ENCODE results near the gene HBG2. TPM values are rescaled to one million over a fixed set of nuclear protein-coding genes. Genes with fewer than 3 reads are reported as not detected.
A peak's percentile ranks its signal among the peaks of the same experiment; 100 is the strongest.

Gene HBG2
- total and polyA plus RNA-seq, 9 of the 15 experiments (the other 6 are each of a cell fraction or from before 2014, with no cell fraction given): 1,626 to 58,619 (median 10,515) TPM

DNA sequence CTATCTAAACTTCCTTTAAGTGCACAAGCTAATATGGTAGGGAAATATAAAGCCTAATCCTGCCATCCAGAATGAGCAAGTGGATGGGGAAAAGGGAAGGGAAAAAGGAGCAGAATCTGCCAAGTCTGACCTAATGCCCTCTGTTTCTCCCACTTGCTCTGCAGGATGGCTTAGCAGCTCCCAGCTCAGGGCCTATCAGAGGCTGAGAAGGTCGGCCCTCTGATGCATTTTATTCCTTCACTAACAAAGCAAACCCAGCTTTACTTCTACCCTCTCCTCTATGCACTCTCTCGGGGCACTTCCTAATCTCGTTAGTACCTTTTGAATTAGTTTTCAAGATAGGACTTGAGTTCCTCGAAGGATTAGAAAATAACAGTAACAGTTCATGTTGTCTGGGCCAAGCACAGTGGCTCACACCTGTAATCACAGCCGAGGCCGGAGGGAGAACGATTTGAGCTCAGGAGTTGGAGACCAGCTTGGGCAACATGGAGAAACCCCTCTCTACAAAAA is 44.1 kb downstream of the HBG2 start (continued):
- TF ChIP-seq ZNF695 (CRISPR knock-in tag; IDR thresholded peaks at IDR 0.05): no peak
- TF ChIP-seq CREB1 (IDR thresholded peaks at IDR 0.05): no peak
- TF ChIP-seq CREB1 (CRISPR knock-in tag; IDR thresholded peaks at IDR 0.05): no peak
- TF ChIP-seq, protein P1, sequence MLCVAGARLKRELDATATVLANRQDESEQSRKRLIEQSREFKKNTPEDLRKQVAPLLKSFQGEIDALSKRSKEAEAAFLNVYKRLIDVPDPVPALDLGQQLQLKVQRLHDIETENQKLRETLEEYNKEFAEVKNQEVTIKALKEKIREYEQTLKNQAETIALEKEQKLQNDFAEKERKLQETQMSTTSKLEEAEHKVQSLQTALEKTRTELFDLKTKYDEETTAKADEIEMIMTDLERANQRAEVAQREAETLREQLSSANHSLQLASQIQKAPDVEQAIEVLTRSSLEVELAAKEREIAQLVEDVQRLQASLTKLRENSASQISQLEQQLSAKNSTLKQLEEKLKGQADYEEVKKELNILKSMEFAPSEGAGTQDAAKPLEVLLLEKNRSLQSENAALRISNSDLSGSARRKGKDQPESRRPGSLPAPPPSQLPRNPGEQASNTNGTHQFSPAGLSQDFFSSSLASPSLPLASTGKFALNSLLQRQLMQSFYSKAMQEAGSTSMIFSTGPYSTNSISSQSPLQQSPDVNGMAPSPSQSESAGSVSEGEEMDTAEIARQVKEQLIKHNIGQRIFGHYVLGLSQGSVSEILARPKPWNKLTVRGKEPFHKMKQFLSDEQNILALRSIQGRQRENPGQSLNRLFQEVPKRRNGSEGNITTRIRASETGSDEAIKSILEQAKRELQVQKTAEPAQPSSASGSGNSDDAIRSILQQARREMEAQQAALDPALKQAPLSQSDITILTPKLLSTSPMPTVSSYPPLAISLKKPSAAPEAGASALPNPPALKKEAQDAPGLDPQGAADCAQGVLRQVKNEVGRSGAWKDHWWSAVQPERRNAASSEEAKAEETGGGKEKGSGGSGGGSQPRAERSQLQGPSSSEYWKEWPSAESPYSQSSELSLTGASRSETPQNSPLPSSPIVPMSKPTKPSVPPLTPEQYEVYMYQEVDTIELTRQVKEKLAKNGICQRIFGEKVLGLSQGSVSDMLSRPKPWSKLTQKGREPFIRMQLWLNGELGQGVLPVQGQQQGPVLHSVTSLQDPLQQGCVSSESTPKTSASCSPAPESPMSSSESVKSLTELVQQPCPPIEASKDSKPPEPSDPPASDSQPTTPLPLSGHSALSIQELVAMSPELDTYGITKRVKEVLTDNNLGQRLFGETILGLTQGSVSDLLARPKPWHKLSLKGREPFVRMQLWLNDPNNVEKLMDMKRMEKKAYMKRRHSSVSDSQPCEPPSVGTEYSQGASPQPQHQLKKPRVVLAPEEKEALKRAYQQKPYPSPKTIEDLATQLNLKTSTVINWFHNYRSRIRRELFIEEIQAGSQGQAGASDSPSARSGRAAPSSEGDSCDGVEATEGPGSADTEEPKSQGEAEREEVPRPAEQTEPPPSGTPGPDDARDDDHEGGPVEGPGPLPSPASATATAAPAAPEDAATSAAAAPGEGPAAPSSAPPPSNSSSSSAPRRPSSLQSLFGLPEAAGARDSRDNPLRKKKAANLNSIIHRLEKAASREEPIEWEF (CRISPR knock-in tag; IDR thresholded peaks at IDR 0.05): no peak
- TF ChIP-seq RNF2 (IDR thresholded peaks at IDR 0.05): no peak

DNA sequence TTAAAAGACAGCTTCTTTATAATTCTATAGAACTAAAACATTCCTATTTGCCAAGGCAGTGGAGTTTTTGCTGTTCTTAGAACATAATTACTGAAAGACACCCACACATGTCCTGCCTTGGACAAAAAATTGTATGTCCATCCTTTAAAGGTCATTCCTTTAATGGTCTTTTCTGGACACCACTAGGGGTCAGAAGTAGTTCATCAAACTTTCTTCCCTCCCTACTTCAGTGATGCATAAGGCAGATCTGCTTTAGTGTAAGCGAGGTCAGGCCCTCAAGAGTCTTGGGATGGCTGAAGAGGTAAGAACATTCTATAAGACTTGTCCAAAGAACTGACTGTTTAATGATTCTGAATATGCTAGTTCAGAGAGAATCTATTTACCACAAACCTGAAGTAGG is 49.8 kb downstream of the HBG2 start:
- ChIA-PET CTCF (ENCODE audit: low intra/inter-chr PET ratio) (interaction anchor here (0.7 to 2.7 kb wide), 9 partner anchors 81 to 698 kb away, joined by 3 to 38 read pairs (median 4); no protein-coding TSS in a partner anchor), POLR2A (no interaction called here)
- H3K9me3 ChIP-seq (replicated peaks; ENCODE audit: control insufficient read depth, insufficient read depth, low read depth, low read length): no peaks in the 10 kb centered on the region
- H3K9me1 ChIP-seq (ENCODE audit: control insufficient read depth, insufficient read depth, low read length): no peaks in the 10 kb centered on the region
- intact Hi-C loops (cut with micrococcal nuclease): loop anchor here (1.0 to 10.0 kb wide), 7 partner anchors 46 to 348 kb away; partner anchors contain the start of gene UBQLN3
- H3K27me3 ChIP-seq (ENCODE audit: control insufficient read depth in 2 of 2, insufficient read depth in 2 of 2, low read length in 2 of 2): no peaks in the 10 kb centered on the region
- ATAC-seq (peak; percentile 96), DNase-seq (ENCODE audit: extremely low read depth in 1 of 4, low spot score in 3 of 4) (peak; percentile 71 to 93 (median 80)), FAIRE-seq (peak; percentile 96)
- H3K4me3 ChIP-seq: no peak overlapping the region
- 0% methylated on average over 1 of the region's 1 CpG for WGBS (ENCODE audit: insufficient coverage, low coverage, missing lambda C conversion rate)
- no peak overlapping the region for H3K27ac ChIP-seq (ENCODE audit: extremely low read depth, low read depth, low read length)
- H3K9ac ChIP-seq (ENCODE audit: insufficient read depth in 1 of 2, low read depth in 2 of 2, low read length in 2 of 2): no peak overlapping the region
- H3K79me2 ChIP-seq (ENCODE audit: control insufficient read depth, insufficient read depth, low read length): no peaks in the 10 kb centered on the region
- no peak overlapping the region for H3K4me2 ChIP-seq (ENCODE audit: insufficient read depth, low read length)
- H2AFZ ChIP-seq (ENCODE audit: low read depth, low read length): peak overlapping the region; percentile 23; the same call in 1 of the 2 replicates
- H3K4me1 ChIP-seq (replicated peaks in 1 of 2; ENCODE audit: control insufficient read depth in 2 of 2, insufficient read depth in 2 of 2, low read length in 2 of 2): peaks cover 0 to 2% of the 10 kb centered on the region in 2 experiments; a peak in 2 of 5 replicates
- no peaks in the 10 kb centered on the region for H3K36me3 ChIP-seq (ENCODE audit: control insufficient read depth, insufficient read depth, low read length)
- in situ Hi-C loops (cut with MboI): loop anchor here (5.0 kb wide), 3 partner anchors 82 to 168 kb away; partner anchors contain the start of gene OR51B4
- BruUV-seq (replicated peaks): no TSS peak
- H4K20me1 ChIP-seq (replicated peaks; ENCODE audit: control insufficient read depth, insufficient read depth, low read length): no peaks in the 10 kb centered on the region
- TF ChIP-seq RAD21 (CRISPR knock-in tag; conservative IDR thresholded peaks at IDR 0.05 in 1 of 2, IDR thresholded peaks at IDR 0.05 in 1 of 2): peak; percentile 99
- TF ChIP-seq MYNN (IDR thresholded peaks at IDR 0.05): no peak
- TF ChIP-seq MYNN (CRISPR knock-in tag; IDR thresholded peaks at IDR 0.05): no peak
- peak; percentile 51 for TF ChIP-seq TCF3 (CRISPR knock-in tag; IDR thresholded peaks at IDR 0.05)
- TF ChIP-seq CBX3 (IDR thresholded peaks at IDR 0.05; ENCODE audit: borderline replicate concordance in 1 of 2, low read length in 2 of 2): 0 out of 3 replicates have a peak, but pooled peaks of 1 of the 2 experiments have one; percentile 39
- peak; percentile 41; the same call in 1 of the 2 replicates for TF ChIP-seq NR2C1 (IDR thresholded peaks at IDR 0.05)
- no peak for TF ChIP-seq NR2C1 (tag; IDR thresholded peaks at IDR 0.05)
